ENCODE results near the gene TSPAN9.

TSPAN9 gene

DNA sequence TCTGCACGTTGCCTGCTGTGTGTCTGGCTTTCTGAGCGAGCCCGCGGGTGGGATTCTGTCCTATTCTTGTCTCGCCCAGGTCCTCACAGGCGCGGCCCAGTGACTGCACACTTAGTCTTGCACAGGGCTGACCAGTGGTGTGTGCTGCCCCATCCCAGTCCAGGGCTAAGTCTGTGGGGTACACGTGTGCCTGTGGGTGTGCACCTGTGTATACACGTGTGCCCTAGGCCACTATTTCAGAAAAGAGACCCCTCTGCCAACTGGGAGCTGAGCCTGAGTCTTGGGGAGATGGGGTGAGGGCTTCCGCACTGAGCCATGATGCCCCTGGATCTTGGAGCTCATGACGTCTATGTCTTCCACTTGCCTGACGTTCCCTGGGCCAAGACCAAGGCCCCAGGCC is 228.3 kb downstream of the TSPAN9 start:
- no peak for DNase-seq

DNA sequence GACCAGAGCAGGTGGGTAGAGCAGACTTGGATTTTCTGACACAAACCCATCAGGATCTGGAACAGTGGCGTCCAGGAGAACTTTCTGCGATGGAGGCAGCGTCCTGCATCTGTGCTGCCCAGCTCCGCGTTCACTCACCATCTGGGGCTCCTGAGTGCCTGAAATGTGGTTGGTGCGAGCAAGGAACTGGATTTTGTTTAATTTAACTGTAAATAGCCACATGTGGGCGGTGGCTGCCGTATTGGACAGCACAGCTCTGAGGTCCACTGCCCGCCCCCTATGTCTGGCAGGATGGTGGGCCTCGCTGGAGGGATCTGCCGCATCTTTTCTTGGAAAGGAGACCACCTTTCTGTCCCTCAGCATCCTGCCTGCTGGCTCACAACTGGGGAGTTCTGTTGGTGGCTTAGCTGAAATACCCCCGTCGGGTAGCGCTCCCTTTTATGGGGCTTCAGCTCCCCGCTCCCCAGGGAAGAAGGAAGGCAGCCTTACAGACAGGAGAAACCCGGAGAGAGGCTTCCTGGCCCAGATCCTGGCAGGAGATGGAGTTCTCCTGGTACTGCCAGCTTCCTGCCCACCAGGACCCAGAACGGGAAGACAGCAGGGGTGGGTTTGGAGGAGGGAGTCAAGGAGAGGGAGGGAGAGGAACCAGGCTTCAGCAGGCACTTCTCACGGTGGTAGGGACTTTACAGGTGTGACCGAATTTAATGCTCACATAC is 228.9 kb downstream of the TSPAN9 start:
- no peak for DNase-seq

DNA sequence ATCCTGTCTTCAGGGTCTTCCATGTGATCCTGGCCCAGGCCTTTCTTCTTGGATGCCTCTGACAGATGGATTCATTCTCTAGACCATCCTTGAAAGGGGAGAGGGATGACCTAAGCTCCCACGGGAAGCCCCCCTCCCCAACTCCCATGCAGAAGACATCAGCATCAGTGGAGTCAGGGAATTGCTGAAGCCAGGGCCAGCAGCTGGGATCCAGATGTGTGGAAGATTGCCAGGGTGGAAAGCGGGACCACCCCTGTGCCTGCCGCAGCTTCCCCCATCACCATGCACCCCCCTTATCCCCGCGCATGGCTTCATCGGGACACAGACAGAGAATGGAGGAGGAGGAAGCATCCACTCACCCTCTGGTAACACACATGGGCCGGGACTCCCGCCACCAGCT is 230.2 kb downstream of the TSPAN9 start:
- DNase-seq = no peak

DNA sequence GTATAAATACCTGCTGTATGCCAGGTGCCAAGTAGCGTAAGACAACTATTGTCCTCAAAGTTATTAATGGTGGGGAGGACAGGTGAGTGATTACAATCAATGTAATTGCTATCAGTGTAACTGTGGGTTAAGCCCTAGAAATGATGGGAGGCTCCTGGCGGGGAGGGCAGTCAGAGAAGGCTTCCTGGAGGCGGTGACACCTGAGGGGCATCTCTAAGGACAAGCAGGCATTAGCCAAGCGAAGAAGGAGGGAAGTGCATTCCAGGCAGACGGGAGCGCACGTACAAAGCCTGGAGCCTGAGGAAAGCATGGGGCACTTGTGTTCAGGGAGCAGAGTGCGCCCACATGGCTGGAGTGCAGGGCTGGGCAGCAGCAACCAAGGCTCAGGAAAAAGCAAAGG is 230.9 kb downstream of the TSPAN9 start:
- DNase-seq = no peak

DNA sequence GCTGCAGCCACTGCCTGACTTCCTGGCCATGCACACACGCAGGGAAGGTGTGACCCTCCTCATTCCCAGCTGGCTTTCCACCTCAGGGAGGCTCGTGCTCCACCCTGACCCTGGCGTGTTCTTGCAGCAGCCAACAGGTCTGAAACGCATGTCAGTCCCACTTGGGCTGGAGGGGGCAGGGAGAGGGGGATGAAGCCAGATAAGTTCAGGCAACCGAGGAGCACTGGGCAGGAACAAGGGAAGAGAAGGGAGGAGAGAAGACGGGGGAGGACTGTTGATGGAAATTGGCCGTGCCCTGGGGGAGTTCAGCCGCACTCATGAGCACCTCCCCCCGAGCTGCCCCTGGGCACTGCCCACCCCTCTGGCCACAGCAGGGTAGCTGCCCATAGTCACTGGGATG is 231.4 kb downstream of the TSPAN9 start:
- DNase-seq = no peak

DNA sequence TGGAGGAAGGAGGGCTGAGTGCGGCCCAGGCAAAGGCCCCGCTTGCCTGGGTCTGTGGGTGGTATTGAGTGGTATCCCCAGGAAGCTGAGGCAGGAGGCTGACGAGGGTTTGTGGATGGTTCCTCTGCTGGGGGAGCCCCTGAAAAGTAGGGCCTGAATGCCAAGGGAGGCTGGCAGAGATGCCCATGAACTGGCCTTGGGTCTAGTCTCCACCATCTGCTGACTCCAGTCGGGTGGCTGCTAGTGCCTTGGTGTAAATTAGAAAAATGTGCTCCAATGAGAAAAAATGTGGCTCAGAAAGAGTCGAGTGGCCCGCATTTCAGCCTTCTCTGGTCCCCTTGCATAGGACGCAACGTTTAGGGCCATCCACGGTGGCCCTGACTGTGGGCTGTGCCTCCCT is 232.6 kb downstream of the TSPAN9 start:
- no peak for DNase-seq

DNA sequence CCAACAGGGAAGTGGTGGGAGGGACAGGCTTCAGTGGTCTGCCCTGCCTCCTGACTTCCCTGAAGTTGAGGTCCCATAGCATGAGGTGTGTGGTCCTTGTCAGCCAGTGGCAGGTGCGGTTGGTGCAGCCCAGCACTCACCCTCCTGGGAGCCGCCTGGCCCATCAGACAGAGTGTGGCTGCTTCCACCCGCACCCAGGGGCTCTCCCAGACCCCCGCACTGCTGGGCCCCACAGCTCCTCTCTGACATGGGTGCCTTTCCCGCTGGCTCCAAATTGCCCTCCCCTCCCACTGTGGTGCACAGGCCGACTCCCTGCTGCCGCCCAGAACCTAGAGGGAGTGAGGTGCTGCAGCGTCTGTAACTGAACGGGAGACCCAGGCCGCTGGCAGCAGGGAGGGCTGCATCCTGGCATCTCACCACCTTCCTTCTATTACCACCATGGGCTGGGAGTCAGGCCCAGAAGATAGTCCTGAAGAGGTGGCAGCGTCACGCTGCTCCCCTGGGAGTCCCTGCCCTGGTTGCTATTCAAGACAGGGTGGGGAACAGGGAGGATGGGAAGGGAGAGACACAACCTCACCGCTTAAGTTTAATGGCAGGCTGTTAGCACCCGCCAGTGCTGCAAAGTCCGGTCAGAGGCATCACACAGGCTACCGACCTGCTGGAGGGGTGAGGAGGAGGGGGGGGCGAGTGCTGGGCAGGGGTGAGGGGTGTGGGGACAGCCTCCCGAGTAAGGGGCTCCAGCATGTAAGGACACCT is 233.3 kb downstream of the TSPAN9 start:
- DNase-seq = no peak

DNA sequence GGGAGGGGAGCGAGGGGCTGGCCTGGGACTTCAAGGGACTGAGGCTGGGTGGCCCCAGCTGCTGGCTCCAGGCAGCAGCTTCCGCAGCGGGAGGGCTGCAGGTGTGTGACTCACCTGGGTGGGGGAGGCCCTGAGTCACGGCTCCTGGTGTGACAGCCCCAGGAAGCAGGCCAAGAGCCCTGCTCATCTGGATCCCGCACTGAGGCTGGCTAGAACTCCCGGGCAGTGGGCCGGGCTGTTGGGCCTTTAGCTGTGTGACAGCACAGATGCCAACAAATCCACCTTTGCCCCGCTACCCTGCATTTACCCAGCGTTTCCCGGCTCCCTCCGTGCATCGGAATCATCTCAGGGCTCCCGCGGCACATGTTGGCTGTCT is 233.8 kb downstream of the TSPAN9 start:
- DNase-seq = no peak

DNA sequence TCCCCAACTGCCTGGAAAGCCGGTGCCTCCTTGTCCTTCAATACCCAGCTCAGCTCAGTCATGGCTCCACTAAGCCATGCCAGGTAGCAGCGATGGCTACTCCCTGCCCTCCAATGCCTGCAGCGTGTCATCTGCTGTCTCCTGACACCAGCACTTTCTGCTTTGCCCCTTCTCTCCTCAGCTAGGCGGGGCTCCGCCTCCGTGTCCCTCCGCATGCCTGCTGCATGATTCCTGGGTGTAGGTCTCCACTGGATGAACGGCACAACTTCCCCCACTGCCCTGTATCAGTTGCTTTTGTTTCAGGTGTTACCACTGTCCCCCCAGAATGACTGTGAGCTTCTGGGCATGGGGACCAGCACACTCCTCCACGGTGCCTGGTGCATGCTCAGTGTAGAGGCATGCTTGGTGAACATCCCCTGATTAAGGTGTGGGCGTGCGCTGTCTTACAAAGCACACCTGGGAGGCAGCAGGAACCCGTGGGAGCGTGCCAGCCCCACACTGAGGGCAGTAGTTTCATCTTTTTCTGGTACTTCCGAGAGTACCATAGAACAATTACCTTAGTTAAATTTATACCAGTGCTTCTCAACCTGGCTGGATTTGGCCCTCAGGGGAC is 234.4 kb downstream of the TSPAN9 start:
- DNase-seq = no peak

DNA sequence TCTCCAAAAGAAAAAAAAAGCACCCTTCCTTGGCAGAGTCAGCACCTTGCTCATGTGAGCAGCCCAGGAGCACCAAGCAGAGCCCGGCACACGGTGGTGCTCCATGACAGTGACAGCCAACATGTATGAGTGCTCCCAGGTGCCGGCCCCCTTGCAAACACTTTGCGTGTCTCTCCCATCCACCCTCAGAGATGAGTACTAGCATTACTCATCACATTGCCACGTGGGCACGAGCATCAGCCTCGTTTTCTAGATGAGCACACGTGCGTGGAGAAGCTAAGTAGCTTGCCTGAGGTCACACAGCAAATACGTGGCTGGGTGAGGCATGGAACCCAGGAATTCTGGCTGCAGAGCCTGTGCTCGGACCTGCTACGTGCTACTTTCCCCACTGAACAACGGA is 235.9 kb downstream of the TSPAN9 start:
- DNase-seq = peak; percentile 36

DNA sequence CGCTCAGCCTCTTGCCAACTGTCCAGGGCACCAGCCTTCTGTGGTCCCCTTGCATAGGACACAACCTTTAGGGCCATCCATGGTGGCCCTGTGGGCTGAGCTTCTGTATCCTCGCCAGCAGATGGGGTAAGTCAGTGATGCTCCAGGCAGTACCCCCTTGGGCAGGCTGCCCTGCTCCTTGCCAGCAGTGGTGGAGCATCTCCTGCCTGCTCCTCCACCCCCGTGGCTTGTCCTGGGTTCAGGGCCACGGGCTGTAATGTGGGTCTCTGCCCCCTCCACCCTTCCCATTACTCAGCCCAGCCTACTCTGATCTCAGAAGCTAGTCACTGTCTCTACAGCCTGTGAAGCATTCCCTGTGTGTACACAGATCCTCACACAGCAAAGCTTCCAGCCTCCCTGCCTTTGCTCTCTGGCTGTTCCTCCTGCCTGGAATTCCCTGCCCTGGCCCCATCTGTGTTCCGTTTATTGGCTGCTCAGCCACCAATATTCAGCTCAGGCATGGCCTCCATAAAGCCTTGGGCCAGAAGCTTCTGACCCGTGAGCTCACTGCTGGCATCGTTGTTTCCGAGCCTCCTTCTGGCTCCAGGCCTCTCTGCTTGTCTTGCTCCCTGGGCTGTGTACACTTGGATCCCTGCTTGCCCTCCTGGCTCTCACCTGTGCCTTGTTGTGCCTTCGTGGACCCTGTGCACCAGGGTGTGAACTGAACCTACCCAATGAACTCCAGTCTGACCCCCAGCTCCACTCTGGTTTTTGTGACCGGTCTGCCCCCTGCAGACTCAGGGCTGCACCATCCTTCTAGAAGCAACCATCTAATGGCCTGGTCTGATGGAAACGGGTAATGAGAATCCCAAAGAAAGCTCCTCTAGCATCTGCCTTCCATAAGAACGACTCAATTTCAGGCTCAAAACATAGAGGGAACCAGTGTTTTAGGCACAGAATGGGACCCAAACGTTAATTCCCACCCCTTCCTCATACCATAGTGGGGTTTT is 236.8 kb downstream of the TSPAN9 start:
- DNase-seq = no peak

DNA sequence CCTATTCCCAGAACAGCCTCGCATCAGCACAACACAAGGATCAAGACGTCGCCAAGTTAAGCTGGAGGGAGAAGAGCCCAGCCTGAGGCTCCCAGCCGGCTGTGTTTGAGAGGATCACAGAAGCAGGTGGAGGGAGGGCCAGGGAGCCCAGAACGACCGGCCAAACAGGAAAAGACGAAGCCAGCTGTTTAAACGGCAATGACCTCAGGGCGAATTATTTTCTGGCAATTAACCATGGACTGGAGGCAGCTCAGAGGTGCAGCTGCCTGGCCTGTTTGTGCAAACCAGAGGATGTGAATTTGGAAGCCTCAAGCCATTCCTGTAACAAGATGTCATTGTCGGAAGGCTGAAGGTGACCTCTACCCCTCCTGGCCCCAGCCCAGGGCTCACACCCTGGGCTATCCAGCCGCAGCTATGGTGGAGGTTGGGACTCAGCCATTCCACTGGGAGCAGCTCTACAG is 238.1 kb downstream of the TSPAN9 start:
- DNase-seq = no peak

DNA sequence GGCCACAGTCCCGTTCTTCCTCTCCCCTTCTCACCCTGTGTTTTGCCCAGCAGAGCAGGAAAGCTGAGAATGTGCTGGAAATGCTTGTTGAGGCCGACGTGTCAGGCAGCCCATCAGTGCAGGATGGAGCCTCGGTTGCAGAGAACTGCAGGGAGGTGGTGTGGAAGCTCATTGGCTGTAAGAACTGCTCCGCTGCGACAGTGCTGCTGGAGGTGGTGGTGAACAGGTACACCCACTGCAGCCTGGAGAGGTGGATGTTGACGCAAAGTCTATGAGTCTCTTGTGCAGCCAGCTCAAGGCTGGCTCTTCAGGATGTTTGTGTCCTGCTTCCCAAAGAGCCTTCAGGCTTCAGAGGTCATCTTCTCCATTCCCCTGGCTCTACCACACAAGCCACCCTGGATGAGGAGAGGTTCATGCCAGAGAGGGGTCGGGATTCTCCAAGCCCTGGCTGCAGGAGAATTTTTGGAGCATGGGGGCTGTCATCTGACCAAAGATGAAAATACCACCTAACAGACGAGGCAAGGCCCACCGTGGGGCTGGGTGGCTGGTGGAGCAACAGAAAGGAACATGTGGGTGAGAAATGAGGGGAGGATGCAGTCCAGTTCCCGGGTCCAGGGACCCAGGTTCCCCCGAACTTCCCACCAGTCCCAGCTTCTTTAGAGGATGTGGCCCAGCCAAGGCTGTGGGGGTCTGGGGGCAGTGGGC is 239.7 kb downstream of the TSPAN9 start:
- no peak for DNase-seq

DNA sequence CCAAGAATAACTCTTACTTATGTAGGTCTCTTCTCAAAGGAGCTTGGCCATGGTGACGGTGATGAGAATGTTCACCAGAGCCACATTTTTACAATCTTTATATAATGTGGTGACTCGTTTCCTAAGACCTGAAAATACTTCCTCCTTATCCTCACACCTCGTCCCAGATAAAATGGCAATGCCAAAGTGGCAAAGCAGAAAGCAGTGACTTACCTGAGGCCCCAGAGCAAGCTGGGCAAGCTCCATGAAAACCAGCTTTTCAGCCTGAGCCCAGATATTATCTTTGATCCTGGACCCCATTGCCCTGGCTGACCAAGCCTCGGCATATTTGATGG is 240.3 kb downstream of the TSPAN9 start:
- no peak for DNase-seq

DNA sequence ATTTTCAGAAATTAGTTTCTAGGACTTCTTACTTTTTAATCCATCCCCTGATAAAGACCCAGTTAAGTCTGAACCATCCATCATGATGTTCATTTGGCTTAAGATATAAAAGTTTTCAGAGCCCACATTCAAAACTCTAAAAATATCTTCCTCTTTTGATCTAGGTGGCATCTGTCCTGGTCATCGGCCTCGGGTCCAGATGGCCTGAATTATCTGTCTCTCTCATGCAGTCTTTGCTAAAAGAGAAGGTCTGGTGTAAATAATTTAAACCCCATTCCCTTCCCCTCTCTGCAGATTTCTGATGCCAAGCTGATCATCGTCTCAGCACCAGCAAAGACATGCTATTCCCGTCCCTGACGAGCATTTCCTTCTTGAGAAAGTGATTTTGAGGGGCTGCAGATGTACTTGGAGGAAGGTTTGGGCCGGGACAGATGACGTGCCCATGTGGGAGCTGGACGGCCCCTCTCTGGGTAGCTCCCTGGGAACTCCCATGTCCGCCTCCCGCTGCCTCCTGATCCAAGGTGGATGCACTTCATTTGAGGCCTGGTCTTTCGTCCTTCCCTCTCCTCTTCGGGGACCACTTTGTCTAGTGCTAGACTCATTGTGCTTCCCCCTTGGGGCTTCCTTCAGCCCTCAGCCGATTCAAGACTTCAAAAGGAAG is 240.8 kb downstream of the TSPAN9 start:
- DNase-seq = no peak

DNA sequence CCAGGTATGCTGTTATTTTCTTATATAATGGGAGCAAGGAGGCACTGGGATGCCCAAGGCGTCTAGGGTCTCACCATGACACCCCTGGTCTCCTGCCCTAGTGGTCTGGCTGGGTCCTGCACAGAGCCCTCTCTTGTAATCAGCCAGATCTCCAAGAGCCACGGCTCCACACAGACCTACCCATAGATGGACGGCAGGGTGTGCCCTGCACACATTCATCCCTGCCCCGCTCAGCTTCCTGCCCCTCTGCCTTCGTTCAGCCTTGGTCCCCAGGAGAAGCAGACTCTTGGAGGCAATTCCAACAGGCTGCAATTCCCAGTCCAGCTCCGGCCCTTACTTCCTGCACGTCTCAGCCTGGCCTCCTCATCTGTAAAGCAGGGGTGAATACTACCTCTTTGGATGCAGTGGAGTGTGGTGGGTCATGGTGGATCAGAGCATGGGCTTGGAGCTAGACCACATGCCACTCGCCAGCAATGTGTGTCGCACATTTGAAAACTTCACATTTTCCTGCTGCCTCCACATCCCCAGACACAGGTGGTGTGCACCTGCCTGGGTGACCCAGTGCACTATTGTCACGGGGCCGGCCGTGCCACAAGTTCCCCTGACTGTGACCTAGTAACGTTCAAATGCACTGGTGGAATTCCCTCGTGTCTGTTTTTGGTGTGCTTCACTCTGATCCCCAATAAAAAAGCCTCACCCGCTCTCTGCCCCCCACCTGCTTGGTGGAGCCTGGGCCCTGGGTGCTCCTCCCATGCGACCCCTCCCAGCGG is 242.7 kb downstream of the TSPAN9 start:
- DNase-seq = no peak

DNA sequence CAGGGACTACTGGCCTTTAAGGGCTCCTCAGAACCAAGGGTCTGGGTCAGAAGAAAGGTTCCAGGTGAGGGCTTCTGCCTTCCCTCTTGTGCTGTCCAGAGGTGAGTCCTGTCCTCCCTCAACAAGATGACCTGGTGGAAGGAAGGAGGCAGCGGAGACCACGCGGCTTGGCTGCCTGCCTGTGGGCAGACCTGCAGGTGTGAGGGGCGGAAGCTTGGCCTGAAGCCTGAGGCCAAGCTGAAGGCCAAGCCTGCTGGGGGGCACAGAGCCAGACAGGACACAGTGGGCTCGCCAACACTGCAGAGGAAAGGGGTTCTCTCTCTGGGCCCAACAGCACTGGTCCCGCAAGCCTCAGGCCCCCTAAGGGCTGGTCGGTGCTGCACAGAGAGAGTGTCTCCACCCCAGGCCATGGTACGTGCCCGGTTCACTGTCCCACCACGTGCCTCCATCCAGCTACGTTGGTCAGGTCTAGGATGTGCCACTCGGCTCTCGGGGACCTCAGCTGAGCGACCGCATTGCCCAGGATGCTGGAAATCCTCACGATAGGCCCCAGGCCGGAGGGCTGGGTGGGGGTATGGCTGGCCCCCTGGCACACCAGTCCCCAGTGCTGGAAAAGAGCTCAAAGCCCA is 243.8 kb downstream of the TSPAN9 start:
- DNase-seq = no peak

DNA sequence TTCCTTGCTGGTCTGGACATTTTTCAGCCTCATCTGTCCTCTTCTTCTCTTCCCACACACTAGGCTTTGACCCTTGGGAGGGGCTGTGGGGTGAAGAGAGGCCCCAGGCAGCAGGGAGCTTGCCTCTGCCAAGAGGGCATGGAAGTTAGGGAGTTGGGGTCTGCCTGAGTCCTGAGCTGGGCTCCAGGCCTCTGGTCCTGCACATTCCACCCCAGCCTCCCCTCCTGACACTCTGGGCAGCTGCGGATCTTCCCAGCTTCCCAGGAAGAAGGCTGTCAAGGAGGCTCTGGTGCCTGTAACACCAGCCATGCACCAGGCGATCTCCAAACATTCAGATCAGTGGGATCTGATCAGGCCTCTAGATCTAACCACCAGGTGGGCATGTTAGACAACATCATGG is 244.7 kb downstream of the TSPAN9 start:
- no peak for DNase-seq

DNA sequence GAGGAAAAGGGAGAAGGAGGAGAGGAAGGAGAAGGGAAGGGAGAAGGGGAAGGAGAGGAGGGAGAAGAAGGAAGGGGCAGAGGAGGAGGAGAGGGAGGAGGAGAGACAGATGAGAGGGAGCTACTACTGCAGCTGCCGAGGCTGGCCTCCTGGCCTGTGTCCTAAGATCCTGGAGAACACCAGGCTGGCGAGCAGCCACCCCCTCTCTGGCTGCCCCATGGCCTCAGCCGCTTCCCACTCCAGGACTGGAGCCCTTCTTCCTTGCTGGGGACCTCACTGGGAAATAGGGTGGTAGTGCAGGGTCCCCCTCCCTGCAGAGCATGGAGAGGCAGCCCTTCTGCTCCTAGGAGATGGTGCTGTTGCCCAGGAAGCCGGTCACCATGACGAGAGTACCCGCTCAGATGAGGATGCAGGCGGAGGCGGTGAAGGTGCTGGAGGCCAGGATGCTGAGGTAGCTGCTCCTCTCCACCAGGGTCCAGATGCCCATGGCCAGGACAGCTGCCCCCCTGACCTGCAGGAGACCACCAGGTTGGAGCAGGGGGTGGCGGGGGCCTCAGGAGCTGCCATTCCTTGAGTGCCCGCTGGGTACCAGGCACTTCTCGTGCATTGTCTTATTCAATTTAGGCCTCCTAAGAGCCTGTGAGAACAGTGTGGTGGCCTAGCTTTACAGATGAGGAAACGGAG is 246.0 kb downstream of the TSPAN9 start:
- no peak for DNase-seq

DNA sequence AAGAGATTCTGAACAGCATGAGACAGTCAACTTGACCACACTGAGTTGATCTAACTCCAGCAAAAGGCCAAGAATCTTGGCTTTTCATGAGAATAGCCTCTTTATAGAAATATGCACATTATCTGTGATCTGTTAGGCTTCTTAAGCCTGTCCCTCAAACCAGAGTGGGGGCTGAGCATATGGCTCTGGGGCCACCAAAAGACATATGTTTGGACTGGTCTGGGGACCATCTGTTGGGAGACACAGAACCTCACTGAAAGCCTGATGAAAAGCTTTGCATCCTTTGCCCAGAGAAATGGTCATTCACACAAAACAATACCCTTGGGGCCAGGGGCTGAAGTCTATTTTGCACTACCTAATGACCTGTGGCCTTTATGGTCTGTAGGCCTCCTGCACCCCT is 248.6 kb downstream of the TSPAN9 start:
- no peak for DNase-seq

All from amniotic stem cell (primary cell).